DND-41 (cell line): Measurements from ENCODE around the gene FAM120AOS.

Experiments used
- ATAC-seq: fragments of 200-7000 bp; cut with Tn5 transposase; 3 replicates; pipeline ENCODE4 v1.9.1; 2021; ENCODE audit warnings: low read depth; ENCODE audit not compliant: insufficient read depth
- DNase-seq: peaks from one replicate; pipeline ENCODE4 v3.0.0-alpha.2; 2020
- H2AFZ ChIP-seq: 2 replicates; pipeline ENCODE4 v1.6.0; 2012; ENCODE audit warnings: low read depth, low read length
- H3K27ac ChIP-seq: 2 replicates; pipeline ENCODE4 v1.5.1; 2012; ENCODE audit warnings: low read length, inconsistent platforms
- H3K27me3 ChIP-seq: fragments of 200-600 bp; sonication (generic); 2 replicates; pipeline ENCODE4 v1.6.0; 2012; ENCODE audit warnings: low read length, mild to moderate bottlenecking, inconsistent platforms; ENCODE audit not compliant: insufficient read depth, poor library complexity
- H3K36me3 ChIP-seq: 2 replicates; pipeline ENCODE4 v1.5.1; 2012; ENCODE audit warnings: low read length, inconsistent platforms; ENCODE audit not compliant: insufficient read depth
- H3K4me1 ChIP-seq: 2 replicates; pipeline ENCODE4 v1.5.1; 2012; ENCODE audit warnings: mild to moderate bottlenecking, low read length; ENCODE audit not compliant: insufficient read depth
- H3K4me2 ChIP-seq: 2 replicates; pipeline ENCODE4 v1.6.0; 2012; ENCODE audit warnings: mild to moderate bottlenecking, moderate library complexity, low read length, inconsistent platforms; ENCODE audit not compliant: insufficient read depth
- H3K4me3 ChIP-seq, 2 experiments: fragments of 200-600 bp in 1 of 2; shearing (Covaris generic) in 1 of 2; 2 replicates each; pipeline ENCODE4 v1.5.1; 2012 to 2016; ENCODE audit warnings: inconsistent platforms in 2 of 2, low read length in 2 of 2, mild to moderate bottlenecking in 2 of 2, low read depth in 1 of 2, moderate library complexity in 1 of 2
- H3K79me2 ChIP-seq: 2 replicates; pipeline ENCODE4 v1.6.0; 2012; ENCODE audit warnings: low read length, inconsistent platforms; ENCODE audit not compliant: insufficient read depth
- H3K9ac ChIP-seq: 2 replicates; pipeline ENCODE4 v1.6.0; 2012; ENCODE audit warnings: low read depth, mild to moderate bottlenecking, inconsistent platforms, low read length, moderate library complexity
- H3K9me3 ChIP-seq: 2 replicates; pipeline ENCODE4 v1.5.1; 2012; ENCODE audit warnings: low read length, moderate library complexity, mild to moderate bottlenecking, inconsistent platforms; ENCODE audit not compliant: insufficient read depth, severe bottlenecking
- H4K20me1 ChIP-seq: 2 replicates; pipeline ENCODE4 v1.6.0; 2012; ENCODE audit warnings: low read length; ENCODE audit not compliant: insufficient read depth
- CTCF ChIP-seq: IDR thresholded peaks from 2 replicates; pipeline ENCODE4 v1.5.1; 2012; ENCODE audit warnings: borderline replicate concordance, low read length, moderate library complexity, mild to moderate bottlenecking; ENCODE audit not compliant: poor library complexity, severe bottlenecking; ENCODE audit errors: extremely low read depth
- EZH2 ChIP-seq: IDR thresholded peaks from 3 replicates; pipeline ENCODE4 v1.6.1; 2012; ENCODE audit warnings: borderline replicate concordance, low read depth, mild to moderate bottlenecking, moderate library complexity, low read length, inconsistent platforms; ENCODE audit not compliant: severe bottlenecking

The FAM120AOS gene

GRCh38 chr9:93473411-93473810 is 20.0 kb upstream of the FAM120AOS start:
- no peak for ATAC-seq
- no peaks in the 10 kb centered on the region for H3K27me3 ChIP-seq

GRCh38 chr9:93471124-93471523 is 17.7 kb upstream of the FAM120AOS start:
- ATAC-seq (no peak), DNase-seq (no peak)
- H3K79me2 ChIP-seq = peaks cover 93% of the 10 kb centered on the region
- H2AFZ ChIP-seq = no peak overlapping the region
- TF ChIP-seq EZH2 (no peak), CTCF (no peak)
- H4K20me1 ChIP-seq = peaks cover 25% of the 10 kb centered on the region; the same call in 1 of the 2 replicates
- H3K36me3 ChIP-seq = peaks cover 45% of the 10 kb centered on the region
- H3K4me2 ChIP-seq = no peak overlapping the region
- no peaks in the 10 kb centered on the region for H3K27me3 ChIP-seq
- no peaks in the 10 kb centered on the region for H3K9me3 ChIP-seq
- no peak overlapping the region for H3K9ac ChIP-seq
- peaks cover 21% of the 10 kb centered on the region for H3K4me1 ChIP-seq
- no peak overlapping the region for H3K4me3 ChIP-seq
- H3K27ac ChIP-seq = no peak overlapping the region

More at GRCh38 chr9:93473411-93473810, 20.0 kb upstream of the FAM120AOS start:
- H3K79me2 ChIP-seq = peaks cover 91% of the 10 kb centered on the region
- DNase-seq = no peak
- peaks cover 63% of the 10 kb centered on the region for H3K36me3 ChIP-seq
- TF ChIP-seq EZH2 (no peak), CTCF (no peak)
- no peaks in the 10 kb centered on the region for H3K9me3 ChIP-seq
- H3K4me3 ChIP-seq = no peak overlapping the region
- H3K27ac ChIP-seq = no peak overlapping the region
- no peak overlapping the region for H3K9ac ChIP-seq
- peaks cover 21% of the 10 kb centered on the region; the same call in 1 of the 2 replicates for H4K20me1 ChIP-seq
- no peak overlapping the region for H3K4me2 ChIP-seq
- H2AFZ ChIP-seq = no peak overlapping the region
- H3K4me1 ChIP-seq = peaks cover 6% of the 10 kb centered on the region; the same call in 1 of the 2 replicates

GRCh38 chr9:93470391-93470790 is 17.0 kb upstream of the FAM120AOS start:
- H2AFZ ChIP-seq = no peak overlapping the region
- H3K27ac ChIP-seq = no peak overlapping the region
- H3K4me3 ChIP-seq = no peak overlapping the region
- peaks cover 93% of the 10 kb centered on the region for H3K79me2 ChIP-seq
- H3K27me3 ChIP-seq = no peaks in the 10 kb centered on the region
- H4K20me1 ChIP-seq = peaks cover 30% of the 10 kb centered on the region; the same call in 1 of the 2 replicates
- H3K9ac ChIP-seq = no peak overlapping the region
- peaks cover 28% of the 10 kb centered on the region for H3K4me1 ChIP-seq
- TF ChIP-seq CTCF = no peak
- no peak for TF ChIP-seq EZH2
- H3K9me3 ChIP-seq = no peaks in the 10 kb centered on the region
- ATAC-seq = no peak
- no peak overlapping the region for H3K4me2 ChIP-seq
- H3K36me3 ChIP-seq = peaks cover 38% of the 10 kb centered on the region
- no peak for DNase-seq
